SH-SY5Y (cell line): Measurements from ENCODE around the gene LRRC7.

Experiments
- GATA2 ChIP-seq: IDR thresholded peaks from 2 replicates; pipeline ENCODE4 v1.6.1; 2011; ENCODE audit warnings: mild to moderate bottlenecking, low read depth, low read length
- GATA3 ChIP-seq: IDR thresholded peaks from 2 replicates; pipeline ENCODE4 v1.6.1; 2011; ENCODE audit warnings: low read depth, mild to moderate bottlenecking, low read length, moderate library complexity

DNA sequence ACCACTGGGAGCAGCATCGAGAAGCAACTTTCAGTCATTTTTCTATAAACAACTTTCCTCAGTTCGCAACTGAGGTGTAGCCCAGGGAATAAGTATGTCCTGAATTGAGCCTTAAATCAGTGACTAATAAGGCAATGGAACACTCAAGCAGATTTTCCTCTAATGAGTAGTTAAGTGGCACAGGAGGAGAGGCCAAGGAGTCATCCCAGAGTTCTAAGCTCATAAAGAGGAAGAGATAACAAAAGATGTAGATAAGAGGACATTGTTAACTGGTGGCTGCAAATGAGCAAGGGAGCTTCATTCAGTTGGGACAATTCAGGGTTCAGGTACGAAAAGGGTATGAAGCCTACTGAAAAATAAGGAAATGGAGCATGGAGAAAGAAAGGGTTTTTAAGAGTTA is 573.2 kb downstream of the LRRC7 start:
- TF ChIP-seq GATA2, result no peak
- no peak for TF ChIP-seq GATA3
